NCI-H1694 (cell line): ENCODE measurements around the gene FSD1.
"Not testable (repeated sequence)": the region's sequence is repeated elsewhere in the genome, so short reads cannot be mapped to it uniquely, and the experiment has no call there.

Experiments used
- DNase-seq: peaks from one replicate; lab custom pipeline; 2025; lab: John Stamatoyannopoulos, UW

FSD1 gene

GRCh38 chr19:4284974-4285373 lies 19.4 kb upstream of the FSD1 start:
- no peak for DNase-seq

GRCh38 chr19:4286141-4286540 lies 18.3 kb upstream of the FSD1 start:
- DNase-seq = not testable (repeated sequence)

DNA sequence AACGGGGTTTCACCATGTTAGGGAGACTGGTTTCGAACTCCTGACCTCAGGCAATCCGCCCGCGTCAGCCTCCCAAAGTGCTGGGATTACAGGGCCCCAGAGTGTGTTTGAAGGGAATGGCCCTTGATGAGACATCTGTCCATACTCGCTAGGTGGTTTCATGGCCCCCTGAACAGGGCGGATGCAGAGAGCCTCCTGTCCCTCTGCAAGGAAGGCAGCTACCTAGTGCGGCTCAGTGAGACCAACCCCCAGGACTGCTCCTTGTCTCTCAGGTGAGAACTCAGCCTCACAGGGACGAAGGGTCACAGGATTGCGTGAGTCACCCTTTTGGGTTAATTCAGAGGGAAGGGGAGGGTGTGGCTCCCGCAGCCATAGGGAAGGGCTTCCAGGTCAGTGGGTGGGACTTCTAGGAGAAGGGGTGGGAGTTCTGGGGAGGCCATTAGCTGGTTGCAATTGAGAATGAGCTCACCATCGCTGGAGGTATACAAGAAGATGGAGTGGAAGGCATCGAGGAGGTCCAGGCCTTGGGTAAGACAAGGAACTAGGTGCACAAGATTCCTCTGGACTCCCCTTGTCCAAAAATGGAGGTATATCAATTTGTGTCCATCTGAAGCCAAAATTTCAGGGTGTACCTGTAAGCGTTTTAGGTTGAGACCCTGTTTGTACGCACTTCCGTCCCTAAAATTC lies 16.2 kb upstream of the FSD1 start:
- no peak for DNase-seq

DNA sequence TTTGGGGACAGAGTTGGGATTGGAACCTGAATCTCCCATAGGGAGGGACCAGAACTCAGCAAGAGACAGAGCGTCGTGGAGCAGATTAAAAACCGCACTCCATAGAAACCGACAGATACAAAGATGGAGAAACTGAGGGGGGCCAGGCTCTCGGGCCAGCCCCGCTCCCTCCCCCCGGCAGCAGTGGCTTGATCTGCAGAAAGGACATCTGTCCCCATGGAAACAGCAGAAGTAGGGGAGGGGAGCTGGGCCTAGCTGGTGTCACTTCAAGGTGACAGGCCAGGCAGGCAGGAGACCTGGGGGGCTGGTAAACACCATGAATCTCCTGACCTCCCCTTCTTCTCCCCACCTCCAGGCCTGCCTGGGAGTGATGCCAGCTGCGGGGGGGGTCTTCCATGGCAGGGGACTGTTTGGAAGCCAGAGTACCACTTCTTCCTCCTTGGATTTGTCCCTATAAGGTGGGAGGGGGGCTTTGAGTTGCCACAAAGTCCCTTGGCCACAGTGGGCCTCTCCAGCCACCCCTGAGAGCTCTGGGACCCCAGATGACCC lies 13.1 kb upstream of the FSD1 start:
- no peak for DNase-seq

GRCh38 chr19:4292515-4292914 lies 11.9 kb upstream of the FSD1 start:
- DNase-seq = no peak

DNA sequence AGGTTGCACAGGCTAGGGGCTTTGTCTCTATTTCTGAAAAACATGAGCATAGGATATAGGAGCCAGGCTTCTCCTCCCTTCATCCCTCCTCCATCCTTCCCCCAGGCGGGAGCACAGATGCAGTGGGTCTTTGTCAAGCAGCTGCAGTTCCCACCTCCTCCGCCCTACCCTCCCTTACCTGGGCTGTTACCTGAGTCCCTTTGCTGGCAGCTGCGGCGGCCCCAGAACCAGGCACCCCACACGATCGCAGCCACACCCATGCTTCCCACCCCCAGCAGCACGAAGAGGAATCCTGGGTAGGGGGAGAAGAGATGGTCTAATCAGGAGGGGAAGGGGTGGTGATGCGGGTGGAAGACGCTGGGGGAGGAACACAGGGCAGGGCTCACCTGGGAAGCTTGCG lies 10.0 kb upstream of the FSD1 start:
- DNase-seq = no peak

DNA sequence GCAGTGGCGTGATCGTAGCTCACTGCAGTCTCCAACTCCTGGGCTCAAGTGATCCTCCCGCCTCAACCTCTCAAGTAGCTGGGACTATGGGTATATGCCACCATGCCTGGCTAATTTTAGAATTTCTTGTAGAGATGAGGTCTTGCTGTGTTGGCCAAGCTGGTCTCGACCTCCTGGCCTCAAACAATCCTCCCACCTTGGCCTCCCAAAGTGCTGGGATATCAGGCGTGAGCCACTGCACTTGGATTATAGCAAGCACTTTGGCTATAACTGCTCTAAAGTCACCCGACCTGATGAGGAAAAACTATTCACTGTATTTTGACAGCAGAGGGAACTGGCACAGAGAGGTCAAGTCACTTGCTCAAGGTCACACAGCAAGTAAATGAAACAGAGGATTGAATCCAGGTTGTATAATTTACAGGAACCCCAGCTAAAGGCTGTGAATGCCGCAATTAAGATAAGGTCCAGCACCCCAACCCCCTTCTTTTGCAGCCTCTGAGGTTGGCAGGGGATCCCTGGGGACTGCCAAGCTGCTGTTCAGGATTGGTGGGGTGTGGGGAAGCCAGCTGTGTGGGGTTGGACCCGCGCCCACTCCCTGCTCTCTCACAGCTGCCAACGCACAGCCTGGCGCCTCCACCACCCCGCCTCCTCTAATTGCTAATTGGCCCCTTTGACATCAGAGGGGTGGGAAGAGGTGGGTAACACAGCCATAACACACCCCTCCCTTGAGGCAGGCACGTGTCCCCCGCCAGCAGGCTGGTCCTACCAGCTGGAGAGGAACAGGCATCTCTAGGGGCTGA lies 8.2 kb upstream of the FSD1 start:
- peak; percentile 95 for DNase-seq

GRCh38 chr19:4297901-4298809 lies 6.2 kb upstream of the FSD1 start:
- DNase-seq = no peak

GRCh38 chr19:4298810-4299550 lies 5.4 kb upstream of the FSD1 start:
- no peak for DNase-seq

- DNase-seq = no peak
These were observed 3.8 kb upstream of the FSD1 start for GRCh38 chr19:4300589-4300988.

DNA sequence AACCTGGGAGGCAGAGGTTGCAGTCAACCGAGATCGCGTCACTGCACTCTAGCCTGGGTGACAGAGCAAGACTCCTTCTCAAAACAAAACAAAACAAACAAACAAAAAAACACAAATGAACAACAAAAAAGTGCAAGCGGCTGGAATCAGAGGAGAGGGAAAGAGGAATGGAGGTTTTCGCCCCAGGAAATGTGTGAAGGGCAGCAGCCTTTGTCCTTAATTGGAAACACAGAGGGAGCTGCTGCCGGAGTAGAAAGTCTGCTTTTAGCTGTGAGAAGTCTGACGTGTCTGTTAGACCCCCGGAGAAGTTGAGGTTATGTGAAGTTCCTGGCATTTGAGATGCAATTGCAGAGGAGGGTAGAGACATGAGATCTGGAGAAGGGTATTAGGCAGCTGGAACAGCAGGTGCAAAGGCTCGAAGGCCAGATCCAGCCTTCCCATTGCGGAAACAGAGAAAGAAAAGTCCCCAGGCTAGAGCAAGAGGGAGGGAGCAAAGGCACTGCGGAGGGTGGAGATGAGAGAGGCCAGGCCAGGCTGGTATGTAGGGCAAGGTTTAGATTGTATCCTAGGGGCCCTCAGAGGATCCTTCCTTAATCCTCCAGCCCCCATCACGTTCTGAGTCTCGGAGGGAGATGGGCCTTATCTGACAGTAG lies 2.7 kb upstream of the FSD1 start:
- DNase-seq = no peak

- DNase-seq = no peak
These were observed 2.2 kb upstream of the FSD1 start, which contains the start of gene TMIGD2 for GRCh38 chr19:4302243-4302640. Gene TMIGD2 (minus strand): TSS chr19:4302389. CDS start chr19:4302385, 4 bp downstream.

GRCh38 chr19:4303819-4304537 lies 420 bp upstream of the FSD1 start:
- no peak for DNase-seq

DNA sequence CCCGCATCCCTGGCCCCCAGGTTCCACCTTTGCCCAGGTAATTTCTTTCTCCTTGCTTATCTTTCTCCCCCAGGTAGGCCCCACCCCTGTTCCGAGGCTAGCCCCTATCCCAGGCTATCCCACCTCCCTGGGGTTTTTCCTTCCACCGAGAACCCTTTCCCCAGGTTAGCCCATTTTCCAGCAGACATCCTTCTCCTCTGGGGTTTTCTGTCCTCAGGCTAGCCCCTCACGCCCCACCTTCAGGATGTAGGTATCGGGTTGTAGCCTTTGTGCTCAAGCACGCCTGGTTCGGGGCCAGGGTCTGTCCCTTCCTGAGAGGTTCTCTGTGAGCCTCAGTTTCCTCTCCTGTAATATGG lies 837 bp downstream of the FSD1 start:
- DNase-seq = no peak

DNA sequence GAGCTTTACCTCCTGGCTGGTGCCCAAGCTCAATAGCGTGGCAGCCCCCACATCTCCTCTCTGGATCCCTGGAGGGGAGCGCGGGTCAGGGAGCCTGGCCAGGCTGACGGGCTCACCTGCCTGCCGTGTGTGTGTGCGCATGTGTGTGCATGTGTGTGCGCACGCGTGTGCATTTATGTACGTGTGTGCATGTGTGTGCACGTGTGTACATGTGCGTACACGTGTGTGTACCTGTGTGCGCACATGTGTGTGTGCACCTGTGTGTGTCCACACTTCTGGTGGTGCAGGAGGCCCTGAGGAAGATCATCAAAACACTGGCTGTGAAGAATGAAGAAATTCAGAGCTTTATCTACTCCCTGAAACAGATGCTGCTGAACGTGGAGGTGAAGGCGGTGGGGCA lies 1.3 kb downstream of the FSD1 start:
- DNase-seq = no peak

GRCh38 chr19:4310247-4311121 lies 6.1 kb downstream of the FSD1 start:
- DNase-seq = no peak

DNA sequence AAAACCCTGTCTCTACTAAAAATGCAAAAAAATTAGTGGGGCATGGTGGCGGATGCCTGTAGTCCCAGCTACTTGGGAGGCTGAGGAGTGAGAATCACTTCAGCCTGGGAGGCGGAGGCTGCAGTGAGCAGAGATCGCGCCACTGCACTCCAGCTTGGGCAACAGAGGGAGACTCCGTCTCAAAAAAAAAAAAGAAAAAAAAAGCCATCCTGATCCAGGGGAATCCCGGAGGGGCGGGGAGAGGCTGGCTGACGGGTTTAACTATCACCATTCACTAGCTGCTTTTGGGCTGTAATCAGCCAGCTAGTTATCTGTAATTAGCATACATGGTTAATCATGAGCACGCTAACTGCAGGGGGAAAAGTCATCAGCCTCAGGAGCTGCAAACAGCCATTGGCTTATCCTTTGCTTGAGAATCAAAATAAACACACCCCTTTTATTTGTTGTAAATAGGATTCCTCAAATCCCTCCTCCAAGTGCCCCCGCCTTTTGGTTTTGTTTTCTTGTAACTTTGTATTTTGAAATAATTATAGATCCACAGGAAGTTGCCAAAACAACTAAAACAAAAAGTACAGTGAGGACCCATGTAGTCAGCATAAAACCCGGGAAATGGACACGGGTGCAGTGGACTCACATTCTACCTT lies 9.6 kb downstream of the FSD1 start:
- no peak for DNase-seq

- DNase-seq = no peak
These were observed 12.6 kb downstream of the FSD1 start for GRCh38 chr19:4316956-4317355.

DNA sequence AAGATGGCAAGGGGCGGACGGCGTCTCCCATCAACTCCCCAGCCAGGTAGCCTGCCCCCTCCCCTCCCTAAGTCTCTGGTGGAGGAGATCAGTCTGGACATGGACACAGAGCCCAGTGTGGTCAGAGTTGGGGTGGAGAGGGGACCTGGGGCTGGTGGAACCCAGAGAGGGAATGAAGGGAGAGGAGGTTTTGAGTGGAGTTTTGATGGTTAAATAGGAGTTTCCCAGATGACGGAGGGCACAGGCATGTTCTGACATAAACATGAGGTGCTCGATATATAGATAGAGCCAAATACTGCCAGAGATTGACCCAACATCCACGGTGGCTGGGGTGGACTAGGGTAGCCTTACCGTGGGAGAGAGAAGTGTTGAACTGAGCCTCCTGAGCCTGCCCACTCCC lies 14.1 kb downstream of the FSD1 start:
- no peak for DNase-seq
